Limb (tissue), 2 donors: Measurements from ENCODE around the gene C9orf152.

ENCODE experiments used
- DNase-seq, 2 donors: peaks; one replicate each; pipeline ENCODE4 v3.0.0-alpha.2; 2016; ENCODE audit errors: extremely low spot score in 2 of 2

Gene C9orf152

GRCh38 chr9:110183208-110184145 is 24.5 kb downstream of the C9orf152 start:
- peak; percentile 65 to 76 for DNase-seq

GRCh38 chr9:110180511-110181434 is 27.2 kb downstream of the C9orf152 start:
- no peak for DNase-seq

GRCh38 chr9:110179734-110180133 is 28.2 kb downstream of the C9orf152 start:
- DNase-seq, result no peak

- no peak for DNase-seq
These were observed 29.7 kb downstream of the C9orf152 start for GRCh38 chr9:110178281-110178680.

- no peak for DNase-seq
These were observed 32.5 kb downstream of the C9orf152 start for GRCh38 chr9:110175275-110175968.

- no peak for DNase-seq
These were observed 34.7 kb downstream of the C9orf152 start for GRCh38 chr9:110173322-110173642.

GRCh38 chr9:110170357-110171257 is 37.4 kb downstream of the C9orf152 start:
- DNase-seq, result no peak

GRCh38 chr9:110168486-110168885 is 39.5 kb downstream of the C9orf152 start:
- no peak for DNase-seq

GRCh38 chr9:110161940-110162339 is 46.0 kb downstream of the C9orf152 start:
- no peak for DNase-seq

GRCh38 chr9:110160685-110161084 is 47.3 kb downstream of the C9orf152 start:
- DNase-seq, result no peak

GRCh38 chr9:110160123-110160522 is 47.8 kb downstream of the C9orf152 start:
- no peak for DNase-seq

- no peak for DNase-seq
These were observed 49.9 kb downstream of the C9orf152 start for GRCh38 chr9:110157823-110158664.

- DNase-seq, result peak in 1 of 2 donors; percentile 39
These were observed 51.1 kb downstream of the C9orf152 start for GRCh38 chr9:110156902-110157301.

- no peak for DNase-seq
These were observed 51.5 kb downstream of the C9orf152 start for GRCh38 chr9:110156416-110156815.

- DNase-seq, result no peak
These were observed 52.2 kb downstream of the C9orf152 start for GRCh38 chr9:110155751-110156150.

- DNase-seq, result no peak
These were observed 54.5 kb downstream of the C9orf152 start for GRCh38 chr9:110153431-110153830.

- peak; percentile 46 to 74 for DNase-seq
These were observed 55.1 kb downstream of the C9orf152 start for GRCh38 chr9:110152704-110153374.
